ENCODE results near the gene FGF9.

- TF ChIP-seq CTCF (IDR thresholded peaks at IDR 0.05) (no peak), POLR2A (IDR thresholded peaks at IDR 0.05) (no peak)
Measured at GRCh38 chr13:21672287-21672680, 1.4 kb downstream of the FGF9 start.
